K562 (cell line): ENCODE data around the gene LSM12. TPM values are rescaled to one million over a fixed set of nuclear protein-coding genes. Genes with fewer than 3 reads are reported as not detected.

Experiments used
- BCOR ChIP-seq: fragments of 450-650 bp; IDR thresholded peaks from 2 replicates; pipeline ENCODE4 v1.6.1; 2016
- CBX1 ChIP-seq: sonication (generic); IDR thresholded peaks from 2 replicates; pipeline ENCODE4 v1.6.1; 2016; ENCODE audit warnings: antibody characterized with exemption, low read depth, mild to moderate bottlenecking
- CEBPB ChIP-seq: fragments of 450-650 bp; IDR thresholded peaks from 2 replicates; pipeline ENCODE4 v1.6.1; 2016; ENCODE audit warnings: missing genetic modification characterization, missing compliant biosample characterization
- CTCF ChIP-seq, 3 experiments: IDR thresholded peaks in 2 of 3; conservative IDR thresholded peaks in 1 of 3; 2 replicates each; pipeline ENCODE4 v1.5.1; 2011 to 2012; ENCODE audit warnings: low read length in 3 of 3, mild to moderate bottlenecking in 3 of 3, control low read depth in 2 of 3, improper control_type of control experiment in 1 of 3, inconsistent platforms in 1 of 3, low read depth in 1 of 3, mixed read lengths in 1 of 3, moderate library complexity in 1 of 3; ENCODE audit not compliant: insufficient read depth in 2 of 3
- HDAC6 ChIP-seq: IDR thresholded peaks from 2 replicates; pipeline ENCODE4 v1.6.1; 2012; ENCODE audit warnings: low read depth, mild to moderate bottlenecking, control low read depth, inconsistent platforms, low read length, moderate library complexity
- ZC3H4 ChIP-seq: sonication (generic); formaldehyde crosslinking; IDR thresholded peaks from 2 replicates; pipeline ENCODE4 v1.9.0; 2021; ENCODE audit warnings: missing genetic modification reagents, borderline replicate concordance
- ZKSCAN1 ChIP-seq: fragments of 150-350 bp; IDR thresholded peaks from 2 replicates; pipeline ENCODE4 v1.6.1; 2016; ENCODE audit warnings: low read depth, low read length
- ZNF280A ChIP-seq: fragments of 450-650 bp; IDR thresholded peaks from 2 replicates; pipeline ENCODE4 v1.6.1; 2018; ENCODE audit warnings: mild to moderate bottlenecking, low read depth; ENCODE audit not compliant: partially characterized antibody
- ZNF780A ChIP-seq: fragments of 250-450 bp; sonication (Bioruptor Pico); IDR thresholded peaks from 2 replicates; pipeline ENCODE4 v1.5.0; 2021; ENCODE audit warnings: mild to moderate bottlenecking
- polyA plus RNA-seq, 8 experiments: library from polyadenylated mRNA; depleted of rRNA in 4 of 8; stranded (reverse) in 5 of 8; unstranded in 3 of 8; fragments of >200 nt; fragmentation: Nextera tagmentation in 2 of 8; fragmentation: Illumina TruSeq in 1 of 8; extraction: Ambion mirVana in 2 of 8; extraction: Trizol in 1 of 8; gene quantifications; 2 replicates each; pipeline versions ENCODE4 v1.2.1 to v1.2.3, GENCODE V29; 2011 to 2014; ENCODE audit warnings: inconsistent platforms in 1 of 8, missing spikeins in 1 of 8
- total RNA-seq, 7 experiments: library from RNA; depleted of rRNA in 6 of 7; stranded (reverse); fragments of >200 nt in 6 of 7; fragmentation: Illumina TruSeq in 2 of 7; extraction: Trizol in 2 of 7; gene quantifications; 2 replicates each; pipeline versions ENCODE4 v1.2.1 to v1.2.3, GENCODE V29; 2011 to 2021; ENCODE audit warnings: low replicate concordance in 1 of 7
- TF ChIP-seq, protein P1 (sequence below): fragments of 250-450 bp; sonication (Bioruptor Pico); IDR thresholded peaks from 2 replicates; pipeline ENCODE4 v1.4.0; 2020
- TF ChIP-seq, protein P2 (sequence below): fragments of 450-650 bp; IDR thresholded peaks from 2 replicates; pipeline ENCODE4 v1.6.1; 2016; ENCODE audit warnings: missing biosample characterization, missing genetic modification characterization
- TF ChIP-seq, protein P3 (sequence below): fragments of 250-450 bp; sonication (Bioruptor Pico); IDR thresholded peaks from 2 replicates; pipeline ENCODE4 v1.8.0; 2021; ENCODE audit warnings: borderline replicate concordance, mild to moderate bottlenecking, moderate library complexity; ENCODE audit not compliant: poor library complexity, severe bottlenecking
- TF ChIP-seq, protein P4 (sequence below): sonication (generic); formaldehyde crosslinking; IDR thresholded peaks from 2 replicates; pipeline ENCODE4 v1.8.0; 2022; ENCODE audit warnings: mild to moderate bottlenecking, missing genetic modification reagents

Gene LSM12
- total and polyA plus RNA-seq, 9 of the 15 experiments (the other 6 are each of a cell fraction or from before 2014, with no cell fraction given), result 53.0 to 258 (median 89.3) TPM

GRCh38 chr17:44066204-44066930 lies at the start of gene LSM12 (continued):
- TF ChIP-seq, protein P1, sequence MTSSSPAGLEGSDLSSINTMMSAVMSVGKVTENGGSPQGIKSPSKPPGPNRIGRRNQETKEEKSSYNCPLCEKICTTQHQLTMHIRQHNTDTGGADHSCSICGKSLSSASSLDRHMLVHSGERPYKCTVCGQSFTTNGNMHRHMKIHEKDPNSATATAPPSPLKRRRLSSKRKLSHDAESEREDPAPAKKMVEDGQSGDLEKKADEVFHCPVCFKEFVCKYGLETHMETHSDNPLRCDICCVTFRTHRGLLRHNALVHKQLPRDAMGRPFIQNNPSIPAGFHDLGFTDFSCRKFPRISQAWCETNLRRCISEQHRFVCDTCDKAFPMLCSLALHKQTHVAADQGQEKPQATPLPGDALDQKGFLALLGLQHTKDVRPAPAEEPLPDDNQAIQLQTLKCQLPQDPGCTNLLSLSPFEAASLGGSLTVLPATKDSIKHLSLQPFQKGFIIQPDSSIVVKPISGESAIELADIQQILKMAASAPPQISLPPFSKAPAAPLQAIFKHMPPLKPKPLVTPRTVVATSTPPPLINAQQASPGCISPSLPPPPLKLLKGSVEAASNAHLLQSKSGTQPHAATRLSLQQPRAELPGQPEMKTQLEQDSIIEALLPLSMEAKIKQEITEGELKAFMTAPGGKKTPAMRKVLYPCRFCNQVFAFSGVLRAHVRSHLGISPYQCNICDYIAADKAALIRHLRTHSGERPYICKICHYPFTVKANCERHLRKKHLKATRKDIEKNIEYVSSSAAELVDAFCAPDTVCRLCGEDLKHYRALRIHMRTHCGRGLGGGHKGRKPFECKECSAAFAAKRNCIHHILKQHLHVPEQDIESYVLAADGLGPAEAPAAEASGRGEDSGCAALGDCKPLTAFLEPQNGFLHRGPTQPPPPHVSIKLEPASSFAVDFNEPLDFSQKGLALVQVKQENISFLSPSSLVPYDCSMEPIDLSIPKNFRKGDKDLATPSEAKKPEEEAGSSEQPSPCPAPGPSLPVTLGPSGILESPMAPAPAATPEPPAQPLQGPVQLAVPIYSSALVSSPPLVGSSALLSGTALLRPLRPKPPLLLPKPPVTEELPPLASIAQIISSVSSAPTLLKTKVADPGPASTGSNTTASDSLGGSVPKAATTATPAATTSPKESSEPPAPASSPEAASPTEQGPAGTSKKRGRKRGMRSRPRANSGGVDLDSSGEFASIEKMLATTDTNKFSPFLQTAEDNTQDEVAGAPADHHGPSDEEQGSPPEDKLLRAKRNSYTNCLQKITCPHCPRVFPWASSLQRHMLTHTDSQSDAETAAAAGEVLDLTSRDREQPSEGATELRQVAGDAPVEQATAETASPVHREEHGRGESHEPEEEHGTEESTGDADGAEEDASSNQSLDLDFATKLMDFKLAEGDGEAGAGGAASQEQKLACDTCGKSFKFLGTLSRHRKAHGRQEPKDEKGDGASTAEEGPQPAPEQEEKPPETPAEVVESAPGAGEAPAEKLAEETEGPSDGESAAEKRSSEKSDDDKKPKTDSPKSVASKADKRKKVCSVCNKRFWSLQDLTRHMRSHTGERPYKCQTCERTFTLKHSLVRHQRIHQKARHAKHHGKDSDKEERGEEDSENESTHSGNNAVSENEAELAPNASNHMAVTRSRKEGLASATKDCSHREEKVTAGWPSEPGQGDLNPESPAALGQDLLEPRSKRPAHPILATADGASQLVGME (CRISPR knock-in tag), result no peak
- TF ChIP-seq, protein P2, sequence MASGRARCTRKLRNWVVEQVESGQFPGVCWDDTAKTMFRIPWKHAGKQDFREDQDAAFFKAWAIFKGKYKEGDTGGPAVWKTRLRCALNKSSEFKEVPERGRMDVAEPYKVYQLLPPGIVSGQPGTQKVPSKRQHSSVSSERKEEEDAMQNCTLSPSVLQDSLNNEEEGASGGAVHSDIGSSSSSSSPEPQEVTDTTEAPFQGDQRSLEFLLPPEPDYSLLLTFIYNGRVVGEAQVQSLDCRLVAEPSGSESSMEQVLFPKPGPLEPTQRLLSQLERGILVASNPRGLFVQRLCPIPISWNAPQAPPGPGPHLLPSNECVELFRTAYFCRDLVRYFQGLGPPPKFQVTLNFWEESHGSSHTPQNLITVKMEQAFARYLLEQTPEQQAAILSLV (tag), result no peak
- TF ChIP-seq CTCF (IDR thresholded peaks at IDR 0.05 in 2 of 3, conservative IDR thresholded peaks at IDR 0.05 in 1 of 3; ENCODE audit: insufficient read depth in 2 of 3, low read depth in 1 of 3, low read length in 3 of 3) (no peak), BCOR (no peak), ZC3H4 (CRISPR knock-in tag) (no peak), ZNF780A (CRISPR knock-in tag) (no peak), CEBPB (tag) (no peak), CBX1 (peak; percentile 41; the same call in 1 of the 2 replicates), ZNF280A (no peak), HDAC6 (no peak), ZKSCAN1 (no peak)
- TF ChIP-seq, protein P3, sequence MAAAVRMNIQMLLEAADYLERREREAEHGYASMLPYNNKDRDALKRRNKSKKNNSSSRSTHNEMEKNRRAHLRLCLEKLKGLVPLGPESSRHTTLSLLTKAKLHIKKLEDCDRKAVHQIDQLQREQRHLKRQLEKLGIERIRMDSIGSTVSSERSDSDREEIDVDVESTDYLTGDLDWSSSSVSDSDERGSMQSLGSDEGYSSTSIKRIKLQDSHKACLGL, result no peak
- TF ChIP-seq, protein P4, sequence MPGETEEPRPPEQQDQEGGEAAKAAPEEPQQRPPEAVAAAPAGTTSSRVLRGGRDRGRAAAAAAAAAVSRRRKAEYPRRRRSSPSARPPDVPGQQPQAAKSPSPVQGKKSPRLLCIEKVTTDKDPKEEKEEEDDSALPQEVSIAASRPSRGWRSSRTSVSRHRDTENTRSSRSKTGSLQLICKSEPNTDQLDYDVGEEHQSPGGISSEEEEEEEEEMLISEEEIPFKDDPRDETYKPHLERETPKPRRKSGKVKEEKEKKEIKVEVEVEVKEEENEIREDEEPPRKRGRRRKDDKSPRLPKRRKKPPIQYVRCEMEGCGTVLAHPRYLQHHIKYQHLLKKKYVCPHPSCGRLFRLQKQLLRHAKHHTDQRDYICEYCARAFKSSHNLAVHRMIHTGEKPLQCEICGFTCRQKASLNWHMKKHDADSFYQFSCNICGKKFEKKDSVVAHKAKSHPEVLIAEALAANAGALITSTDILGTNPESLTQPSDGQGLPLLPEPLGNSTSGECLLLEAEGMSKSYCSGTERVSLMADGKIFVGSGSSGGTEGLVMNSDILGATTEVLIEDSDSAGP, result no peak
